HFFc6 (cell line): ENCODE measurements around the gene FBXO10. TPM values are rescaled to one million over a fixed set of nuclear protein-coding genes. Genes with fewer than 3 reads are reported as not detected.
A peak's percentile ranks its signal among the peaks of the same experiment; 100 is the strongest.
"Not testable (repeated sequence)": the region's sequence is repeated elsewhere in the genome, so short reads cannot be mapped to it uniquely, and the experiment has no call there.

ENCODE experiments used
- DNase-seq: peaks from one replicate; pipeline ENCODE4 v3.0.0-alpha.2; 2018
- H3K27ac Mint-ChIP-seq: 2 replicates; pipeline ENCODE4 v1.8.0; 2020; ENCODE audit warnings: mild to moderate bottlenecking, mixed read lengths
- H3K27me3 Mint-ChIP-seq: 2 replicates; pipeline ENCODE4 v1.8.0; 2021; ENCODE audit warnings: mild to moderate bottlenecking, moderate library complexity, mixed read lengths; ENCODE audit not compliant: insufficient read depth
- H3K36me3 Mint-ChIP-seq: 2 replicates; pipeline ENCODE4 v1.8.0; 2021; ENCODE audit warnings: low read depth, mixed read lengths
- H3K4me1 Mint-ChIP-seq: 2 replicates; pipeline ENCODE4 v1.8.0; 2020; ENCODE audit warnings: low read depth, mixed read lengths
- H3K4me3 Mint-ChIP-seq: 2 replicates; pipeline ENCODE4 v1.8.0; 2020; ENCODE audit warnings: mild to moderate bottlenecking, moderate library complexity, mixed read lengths
- H3K9me3 Mint-ChIP-seq: 2 replicates; pipeline ENCODE4 v1.8.0; 2020; ENCODE audit warnings: mild to moderate bottlenecking, mixed read lengths
- total RNA-seq, 6 experiments: library from RNA; stranded (reverse); fragmentation: NEBNext Ultra II Directional; extraction: Animal tissue kit (Norgen Biotek cat#: 25700); gene quantifications; 2 replicates in 1 of 6; 3 replicates in 5 of 6; pipeline ENCODE4 v1.2.3, GENCODE V29; 2021
- TF ChIP-seq, protein P1 (sequence below): fragments of 200-600 bp; sonication (generic); IDR thresholded peaks from 2 replicates; pipeline ENCODE4 v1.5.0; 2021; ENCODE audit warnings: antibody characterized with exemption, mild to moderate bottlenecking

Gene FBXO10
- total RNA-seq, 6 experiments from 2014 or later: 6.0 to 8.9 (median 7.0) TPM

DNA sequence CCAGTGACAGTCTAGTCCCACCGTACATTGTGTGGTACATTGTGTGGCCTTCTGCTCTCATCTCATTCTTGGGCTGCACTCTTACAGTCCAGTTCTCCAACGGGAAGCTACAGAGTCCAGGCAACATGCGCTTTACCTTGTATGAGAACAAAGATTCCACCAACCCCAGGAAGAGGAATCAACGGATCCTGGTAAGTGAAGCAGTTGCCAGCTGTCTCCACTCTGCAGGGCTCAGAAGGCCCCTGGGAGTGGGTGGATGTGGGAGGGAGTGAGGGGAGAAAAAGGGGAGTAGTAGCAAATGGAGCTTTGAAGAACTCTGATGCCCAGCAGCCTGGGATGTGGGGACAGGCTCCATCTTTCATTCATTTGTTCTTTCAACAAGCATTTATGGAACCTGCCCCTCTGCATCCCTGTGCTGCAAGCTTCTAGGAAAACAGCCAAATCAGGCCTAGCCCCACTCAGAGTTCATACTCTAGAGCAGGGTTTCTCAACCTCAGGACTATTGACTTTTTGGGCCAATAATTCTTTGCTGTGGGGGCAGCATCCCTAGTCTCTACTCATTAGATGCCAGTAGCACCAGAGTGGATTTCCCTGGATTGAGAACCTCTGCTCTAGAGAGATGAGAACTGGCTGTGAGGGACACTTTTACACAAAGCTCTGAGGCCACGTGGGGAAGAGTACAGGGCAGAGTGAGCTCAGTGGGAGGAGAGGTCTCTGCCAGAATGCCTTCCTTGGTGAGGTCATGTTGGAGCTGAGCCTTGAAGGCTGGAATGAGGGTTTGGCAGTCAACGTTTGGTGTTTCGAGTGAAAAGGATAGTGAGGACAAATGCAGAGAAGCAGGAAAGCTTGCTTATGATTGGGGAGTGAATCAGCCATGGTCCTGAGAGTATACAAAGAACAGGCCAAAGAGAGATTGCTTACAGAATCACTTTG is 89.3 kb downstream of the FBXO10 start:
- TF ChIP-seq, protein P1, sequence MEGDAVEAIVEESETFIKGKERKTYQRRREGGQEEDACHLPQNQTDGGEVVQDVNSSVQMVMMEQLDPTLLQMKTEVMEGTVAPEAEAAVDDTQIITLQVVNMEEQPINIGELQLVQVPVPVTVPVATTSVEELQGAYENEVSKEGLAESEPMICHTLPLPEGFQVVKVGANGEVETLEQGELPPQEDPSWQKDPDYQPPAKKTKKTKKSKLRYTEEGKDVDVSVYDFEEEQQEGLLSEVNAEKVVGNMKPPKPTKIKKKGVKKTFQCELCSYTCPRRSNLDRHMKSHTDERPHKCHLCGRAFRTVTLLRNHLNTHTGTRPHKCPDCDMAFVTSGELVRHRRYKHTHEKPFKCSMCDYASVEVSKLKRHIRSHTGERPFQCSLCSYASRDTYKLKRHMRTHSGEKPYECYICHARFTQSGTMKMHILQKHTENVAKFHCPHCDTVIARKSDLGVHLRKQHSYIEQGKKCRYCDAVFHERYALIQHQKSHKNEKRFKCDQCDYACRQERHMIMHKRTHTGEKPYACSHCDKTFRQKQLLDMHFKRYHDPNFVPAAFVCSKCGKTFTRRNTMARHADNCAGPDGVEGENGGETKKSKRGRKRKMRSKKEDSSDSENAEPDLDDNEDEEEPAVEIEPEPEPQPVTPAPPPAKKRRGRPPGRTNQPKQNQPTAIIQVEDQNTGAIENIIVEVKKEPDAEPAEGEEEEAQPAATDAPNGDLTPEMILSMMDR: no peak
- H3K27ac Mint-ChIP-seq: peak overlapping the region; percentile 92
- H3K4me1 Mint-ChIP-seq: peaks cover 47% of the 10 kb centered on the region
- peak overlapping the region; percentile 93 for H3K4me3 Mint-ChIP-seq
- H3K36me3 Mint-ChIP-seq: peaks cover 14% of the 10 kb centered on the region
- no peaks in the 10 kb centered on the region for H3K9me3 Mint-ChIP-seq
- H3K27me3 Mint-ChIP-seq: peaks cover 2% of the 10 kb centered on the region; the same call in 1 of the 2 replicates
- DNase-seq: peak; percentile 94

DNA sequence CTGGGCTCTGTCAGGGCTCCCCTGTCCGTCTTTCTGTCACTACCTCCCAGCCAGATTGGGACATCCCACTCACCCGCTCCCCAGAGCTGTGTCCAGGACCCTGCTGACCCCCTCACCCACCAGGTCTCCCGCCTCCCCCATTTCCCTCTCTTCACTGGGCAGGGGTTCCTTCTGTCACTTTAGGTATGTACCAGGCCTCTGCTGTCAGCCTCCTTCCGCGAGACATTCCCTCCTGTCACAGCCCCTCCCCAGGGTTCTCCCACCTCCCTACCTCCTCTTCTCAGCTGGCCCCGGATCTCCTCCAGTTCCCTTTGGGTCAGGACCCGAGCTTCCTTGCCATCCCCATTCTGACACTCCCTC is 89.9 kb downstream of the FBXO10 start:
- Mint-ChIP-seq H3K4me3 (peak overlapping the region; percentile 93), H3K27me3 (peaks cover 7% of the 10 kb centered on the region), H3K27ac (peak overlapping the region; percentile 92), H3K9me3 (no peaks in the 10 kb centered on the region), H3K36me3 (peaks cover 12% of the 10 kb centered on the region), H3K4me1 (peaks cover 51% of the 10 kb centered on the region)
- no peak for DNase-seq
- TF ChIP-seq, protein P1: no peak

DNA sequence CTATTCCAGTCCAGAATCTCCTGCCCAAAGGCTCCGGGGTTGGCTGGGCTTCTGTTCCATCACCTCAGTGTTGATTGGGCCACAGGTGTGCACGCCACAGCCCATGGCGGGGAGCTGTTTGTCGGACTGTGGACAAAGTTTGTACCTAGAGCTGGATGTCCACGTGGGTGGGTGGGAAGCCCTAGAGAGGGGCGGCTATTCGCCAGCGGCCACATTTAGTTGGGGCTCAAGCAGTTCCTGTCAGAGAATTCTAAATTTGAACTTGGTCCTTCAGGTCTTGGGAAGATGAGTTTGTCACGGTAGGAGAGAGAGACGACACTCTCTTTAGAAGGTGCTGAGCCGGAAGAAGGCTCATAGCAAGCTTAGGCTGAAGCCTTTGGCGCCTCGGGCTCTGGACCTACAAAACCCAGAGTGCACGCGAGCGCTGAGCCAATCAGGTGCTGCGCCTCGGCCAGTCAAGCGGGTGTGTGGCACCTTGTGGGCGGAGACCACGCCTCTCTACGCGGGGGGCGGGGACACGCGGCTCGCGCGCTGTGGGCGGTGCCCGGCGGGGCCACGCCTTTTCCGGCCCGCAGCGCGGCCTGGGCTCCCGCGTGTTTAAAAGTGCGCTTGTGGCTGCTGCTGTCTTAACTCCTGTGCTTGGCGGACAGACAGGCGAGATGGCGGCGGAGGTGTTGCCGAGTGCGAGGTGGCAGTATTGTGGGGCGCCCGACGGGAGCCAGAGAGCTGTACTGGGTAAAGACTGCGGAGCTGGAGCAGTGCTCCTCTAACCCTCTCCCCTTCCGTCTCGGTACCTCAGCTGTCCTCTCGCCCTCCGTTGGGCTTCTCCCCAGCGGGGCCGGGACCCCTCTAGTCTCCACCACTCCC is 90.6 kb downstream of the FBXO10 start, which contains the start of gene POLR1E:
Gene POLR1E (plus strand): TSS at position 560 of the 867 bp plus-strand sequence. CDS start 100 bp downstream, at position 660.
- DNase-seq: peak; percentile 94
- H3K36me3 Mint-ChIP-seq: peaks cover 7% of the 10 kb centered on the region
- H3K27ac Mint-ChIP-seq: peak within 1 kb of the TSS; percentile 92
- no peaks in the 10 kb centered on the region for H3K9me3 Mint-ChIP-seq
- TF ChIP-seq, protein P1: no peak
- H3K4me1 Mint-ChIP-seq: peaks cover 49% of the 10 kb centered on the region
- peaks cover 7% of the 10 kb centered on the region for H3K27me3 Mint-ChIP-seq
- H3K4me3 Mint-ChIP-seq: peak within 1 kb of the TSS; percentile 93

DNA sequence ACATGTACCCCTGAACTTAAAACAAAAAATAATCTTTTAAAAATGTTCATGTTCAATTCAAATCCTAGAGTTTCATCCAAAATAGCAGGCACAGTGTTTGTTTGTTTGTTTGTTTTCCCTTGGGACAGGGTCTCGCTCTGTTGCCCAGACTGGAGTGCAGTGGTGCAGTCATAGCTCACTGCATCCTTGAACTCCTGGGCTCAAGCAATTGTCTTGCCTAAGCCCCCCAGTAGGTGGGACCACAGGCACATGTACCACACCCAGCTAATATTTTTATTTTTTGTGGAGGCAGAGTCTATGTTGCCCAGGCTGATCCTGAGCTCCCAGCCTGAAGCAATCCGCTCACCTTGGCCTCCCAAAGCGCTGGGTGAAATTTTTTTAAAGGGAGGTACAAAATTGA is 95.4 kb downstream of the FBXO10 start:
- Mint-ChIP-seq H3K4me1 (peaks cover 26% of the 10 kb centered on the region), H3K27ac (no peak overlapping the region), H3K9me3 (no peaks in the 10 kb centered on the region), H3K4me3 (no peak overlapping the region), H3K27me3 (peaks cover 19% of the 10 kb centered on the region), H3K36me3 (no peaks in the 10 kb centered on the region)
- TF ChIP-seq, protein P1: 0 out of 2 replicates have a peak, but pooled peaks have one; percentile 19
- no peak for DNase-seq

DNA sequence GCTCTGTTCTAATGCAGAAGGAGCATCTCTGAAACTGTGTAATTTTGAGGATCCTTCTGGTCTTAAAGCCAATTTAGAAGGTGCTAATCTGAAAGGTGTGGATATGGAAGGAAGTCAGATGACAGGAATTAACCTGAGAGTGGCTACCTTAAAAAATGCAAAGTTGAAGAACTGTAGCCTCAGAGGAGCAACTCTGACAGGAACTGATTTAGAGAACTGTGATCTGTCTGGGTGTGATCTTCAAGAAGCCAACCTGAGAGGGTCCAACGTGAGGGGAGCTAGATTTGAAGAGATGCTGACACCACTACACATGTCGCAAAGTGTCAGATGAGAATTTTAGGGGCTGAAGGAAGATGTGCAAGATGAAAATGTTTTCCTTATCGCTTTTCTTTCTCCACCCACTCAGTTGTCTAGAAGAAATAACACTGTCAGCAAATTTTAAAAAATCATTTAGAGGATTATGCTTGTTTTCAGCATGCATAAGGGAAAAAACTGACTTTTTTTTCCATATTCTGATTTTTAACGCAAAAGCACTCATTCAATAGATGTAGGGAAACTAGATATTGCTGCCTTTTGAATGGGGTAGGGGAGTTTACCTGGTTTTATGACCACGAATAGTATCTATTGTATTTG is 98.1 kb downstream of the FBXO10 start:
- not testable (repeated sequence) for H3K9me3 Mint-ChIP-seq, H3K36me3 Mint-ChIP-seq, DNase-seq, H3K4me3 Mint-ChIP-seq, H3K27ac Mint-ChIP-seq
- peaks cover 21% of the 10 kb centered on the region for H3K4me1 Mint-ChIP-seq
- peaks cover 25% of the 10 kb centered on the region for H3K27me3 Mint-ChIP-seq

DNA sequence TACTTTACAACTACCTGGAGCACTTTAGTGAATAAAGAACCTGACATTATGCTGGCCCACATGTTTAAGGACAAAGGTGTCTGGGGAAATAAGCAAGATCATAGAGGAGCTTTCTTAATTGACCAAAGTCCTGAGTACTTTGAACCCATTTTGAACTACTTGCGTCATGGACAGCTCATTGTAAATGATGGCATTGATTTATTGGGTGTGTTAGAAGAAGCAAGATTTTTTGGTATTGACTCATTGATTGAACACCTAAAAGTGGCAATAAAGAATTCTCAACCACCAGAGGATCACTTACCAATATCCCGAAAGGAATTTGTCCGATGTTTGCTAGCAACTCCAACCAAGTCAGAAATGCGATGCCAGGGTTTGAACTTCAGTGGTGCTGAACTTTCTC is 98.7 kb downstream of the FBXO10 start:
- Mint-ChIP-seq H3K4me1 (peaks cover 21% of the 10 kb centered on the region), H3K27me3 (peaks cover 25% of the 10 kb centered on the region)
- not testable (repeated sequence) for DNase-seq, H3K9me3 Mint-ChIP-seq, H3K36me3 Mint-ChIP-seq, H3K27ac Mint-ChIP-seq, H3K4me3 Mint-ChIP-seq
